ENCODE data around the gene PLK2.

GRCh38 chr5:58450018-58450417, 9.9 kb downstream of the PLK2 start:
- TF ChIP-seq CTCF (IDR thresholded peaks at IDR 0.05; ENCODE audit: poor library complexity) (no peak), EZH2 (IDR thresholded peaks at IDR 0.05; ENCODE audit: borderline replicate concordance) (no peak), EZH2phosphoT487 (IDR thresholded peaks at IDR 0.05; ENCODE audit: low read depth, severe bottlenecking, unreplicated experiment) (no peak)

All from hepatocyte (in vitro differentiated cells).